HG03039 (cell line): ENCODE results near the gene GPR108.

Experiments used
- ATAC-seq: cut with Tn5 transposase; IDR thresholded peaks from one replicate; pipeline ENCODE4 v1.9.1; 2021; ENCODE audit warnings: mild to moderate bottlenecking, moderate library complexity; ENCODE audit not compliant: unreplicated experiment

The GPR108 gene

DNA sequence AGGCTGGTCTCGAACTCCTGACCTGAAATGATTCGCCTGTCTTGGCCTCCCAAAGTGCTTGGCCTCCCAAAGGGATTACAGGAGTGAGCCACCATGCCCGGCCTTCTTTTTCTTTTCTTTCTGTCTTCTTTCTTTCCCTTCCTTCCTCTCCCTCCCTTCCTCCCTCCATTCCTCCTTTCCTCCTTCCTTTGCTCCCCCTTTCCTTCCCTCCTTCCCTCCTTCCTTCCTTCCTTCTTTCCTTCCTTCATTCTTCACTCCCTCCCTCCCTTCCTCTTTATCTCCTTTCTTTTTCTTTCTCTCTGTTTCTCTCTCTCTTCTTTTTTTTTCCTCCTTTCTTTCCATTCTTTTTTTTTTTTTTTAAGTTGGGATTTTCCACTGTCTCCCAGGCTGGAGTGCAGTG is 29.0 kb downstream of the GPR108 start:
- no peak for ATAC-seq

GRCh38 chr19:6707658-6708018 is 29.7 kb downstream of the GPR108 start:
- ATAC-seq: no peak

- ATAC-seq: no peak
Observed at GRCh38 chr19:6707011-6707657, 30.2 kb downstream of the GPR108 start.

DNA sequence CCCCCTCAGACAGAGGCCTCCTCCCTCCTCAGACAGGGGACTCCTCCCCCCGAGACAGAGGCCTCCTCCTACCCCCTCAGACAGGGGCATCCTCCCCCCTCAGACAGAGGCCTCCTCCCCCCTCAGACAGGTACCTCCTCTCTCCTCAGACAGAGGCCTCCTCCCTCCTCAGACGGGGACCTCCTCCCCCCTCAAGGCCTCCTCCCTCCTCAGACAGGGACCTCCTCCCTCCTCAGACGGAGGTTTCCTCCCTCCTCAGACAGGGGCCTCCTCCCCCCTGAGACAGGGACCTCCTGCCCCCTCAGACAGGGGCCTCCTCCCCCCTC is 30.8 kb downstream of the GPR108 start:
- no peak for ATAC-seq

- no peak for ATAC-seq
Observed at GRCh38 chr19:6705931-6706632, 31.3 kb downstream of the GPR108 start.

DNA sequence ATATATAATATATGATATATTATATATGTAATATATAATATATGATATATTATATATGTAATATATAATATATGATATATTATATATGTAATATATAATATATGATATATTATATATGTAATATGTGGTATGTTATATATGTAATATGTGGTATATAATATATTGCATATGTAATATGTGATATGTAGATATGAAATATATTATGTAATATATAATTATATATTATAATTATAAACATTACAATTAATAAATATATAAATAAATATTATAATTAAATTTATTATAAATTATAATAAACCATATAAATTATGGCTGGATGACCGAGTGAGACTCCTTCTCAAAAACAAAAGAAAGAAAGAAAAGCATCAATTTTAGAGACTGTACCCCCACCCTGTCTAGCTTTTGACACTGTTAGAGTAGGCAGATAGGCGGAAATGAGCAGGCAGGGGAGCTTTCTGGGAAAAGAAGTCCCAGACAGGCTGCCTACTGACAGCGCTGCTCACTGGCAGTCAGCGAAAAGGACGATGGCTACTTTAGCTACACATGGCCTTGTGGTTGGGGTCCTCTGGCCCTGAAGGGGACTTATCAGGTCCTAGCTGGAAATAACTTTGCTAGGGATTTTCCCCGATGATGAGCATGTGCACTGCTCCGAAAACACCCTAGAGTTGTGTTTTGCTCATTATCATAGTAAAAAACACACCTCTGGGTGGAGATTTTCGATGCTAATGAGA is 36.6 kb downstream of the GPR108 start:
- no peak for ATAC-seq

- no peak for ATAC-seq
Observed at GRCh38 chr19:6699935-6700334, 37.4 kb downstream of the GPR108 start.

- no peak for ATAC-seq
Observed at GRCh38 chr19:6697291-6697690, 40.1 kb downstream of the GPR108 start.

- ATAC-seq: no peak
Observed at GRCh38 chr19:6696239-6696820, 41.0 kb downstream of the GPR108 start.

- ATAC-seq: no peak
Observed at GRCh38 chr19:6694147-6694815, 43.1 kb downstream of the GPR108 start.

DNA sequence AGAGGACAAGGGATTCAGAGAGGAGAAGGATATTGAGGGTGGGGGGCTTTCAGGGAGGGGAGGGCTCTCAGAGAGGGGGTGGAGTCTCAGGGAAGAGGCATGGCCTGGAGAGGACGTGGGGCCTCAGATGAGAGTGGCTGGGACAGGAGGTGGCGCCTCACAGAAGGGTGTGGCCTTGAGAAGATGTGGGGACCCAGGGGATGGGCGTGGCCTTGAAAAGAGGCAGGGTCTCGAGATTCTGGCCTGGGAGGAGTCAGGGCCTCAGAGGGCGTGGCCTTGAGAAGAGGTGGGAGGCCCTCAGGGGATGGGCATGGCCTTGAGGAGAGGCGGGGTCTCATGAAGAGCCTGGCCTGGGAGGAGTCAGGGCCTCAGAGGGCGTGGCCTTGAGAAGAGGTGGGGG is 43.7 kb downstream of the GPR108 start:
- no peak for ATAC-seq

GRCh38 chr19:6693056-6693471 is 44.3 kb downstream of the GPR108 start:
- ATAC-seq: no peak

DNA sequence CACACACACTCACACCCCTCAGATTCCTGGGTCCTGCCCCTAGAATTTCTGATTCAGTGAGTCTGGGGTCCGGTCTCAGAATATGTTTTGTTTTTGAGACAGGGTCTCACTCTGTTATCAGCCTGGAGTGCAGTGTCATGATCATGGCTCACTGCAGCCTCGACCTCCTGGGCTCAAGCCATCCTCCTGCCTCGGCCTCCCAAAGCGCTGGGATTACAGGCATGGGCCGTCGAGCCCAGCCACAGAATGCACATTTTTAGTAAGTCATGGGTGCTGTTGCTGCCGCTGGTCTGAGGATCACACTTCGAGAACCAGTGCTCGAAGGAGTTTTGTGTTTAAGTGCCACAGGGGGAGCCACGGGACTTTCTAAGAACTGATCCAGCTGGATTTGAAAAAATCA is 45.4 kb downstream of the GPR108 start:
- ATAC-seq: no peak

GRCh38 chr19:6691342-6691741 is 46.0 kb downstream of the GPR108 start:
- no peak for ATAC-seq

GRCh38 chr19:6690160-6690885 is 47.1 kb downstream of the GPR108 start:
- no peak for ATAC-seq

DNA sequence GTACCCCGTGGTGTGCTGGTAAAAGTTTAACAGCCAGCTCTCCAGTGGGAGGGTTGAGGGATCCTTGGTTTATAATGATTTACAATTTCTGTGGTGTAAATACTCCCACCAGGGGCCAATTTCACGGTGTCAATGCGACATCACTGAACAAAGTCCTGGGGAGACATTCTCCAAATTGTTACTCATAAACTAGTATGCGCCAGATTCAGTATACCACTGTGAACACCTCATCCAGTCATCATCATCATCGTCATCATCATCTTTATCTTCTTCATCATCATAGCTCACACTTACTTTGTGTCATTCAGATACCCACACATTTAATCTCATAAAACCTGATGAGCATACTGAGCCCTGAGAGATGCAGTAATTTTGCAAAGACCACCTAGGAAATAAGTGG is 50.3 kb downstream of the GPR108 start:
- no peak for ATAC-seq

DNA sequence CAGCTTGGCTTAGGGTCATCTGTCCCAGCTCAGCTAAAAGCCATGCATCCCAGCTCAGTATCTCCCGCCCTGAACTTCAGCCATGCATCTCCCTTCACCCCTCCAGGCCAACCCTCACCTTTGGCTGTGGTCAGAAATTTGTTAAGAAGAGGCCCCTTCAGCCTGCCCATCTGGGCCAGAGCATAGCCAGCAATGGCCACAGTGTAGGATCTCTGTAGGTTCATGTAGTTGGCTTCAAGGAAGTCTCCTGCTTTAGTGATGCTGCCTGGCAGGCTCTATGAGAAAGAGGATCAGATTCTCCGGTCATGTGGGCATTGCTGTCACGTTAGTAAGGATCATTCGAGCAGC is 50.8 kb downstream of the GPR108 start:
- ATAC-seq: no peak

- ATAC-seq: no peak
Observed at GRCh38 chr19:6685962-6686627, 51.3 kb downstream of the GPR108 start.

- ATAC-seq: no peak
Observed at GRCh38 chr19:6685482-6685881, 51.9 kb downstream of the GPR108 start.

- no peak for ATAC-seq
Observed at GRCh38 chr19:6683971-6684370, 53.4 kb downstream of the GPR108 start.
